COR-L47 (cell line): ENCODE measurements around the gene ELOVL6.
"Not testable (repeated sequence)": the region's sequence is repeated elsewhere in the genome, so short reads cannot be mapped to it uniquely, and the experiment has no call there.

Experiments
- DNase-seq: peaks from one replicate; lab custom pipeline; 2025; lab: John Stamatoyannopoulos, UW

ELOVL6 gene

DNA sequence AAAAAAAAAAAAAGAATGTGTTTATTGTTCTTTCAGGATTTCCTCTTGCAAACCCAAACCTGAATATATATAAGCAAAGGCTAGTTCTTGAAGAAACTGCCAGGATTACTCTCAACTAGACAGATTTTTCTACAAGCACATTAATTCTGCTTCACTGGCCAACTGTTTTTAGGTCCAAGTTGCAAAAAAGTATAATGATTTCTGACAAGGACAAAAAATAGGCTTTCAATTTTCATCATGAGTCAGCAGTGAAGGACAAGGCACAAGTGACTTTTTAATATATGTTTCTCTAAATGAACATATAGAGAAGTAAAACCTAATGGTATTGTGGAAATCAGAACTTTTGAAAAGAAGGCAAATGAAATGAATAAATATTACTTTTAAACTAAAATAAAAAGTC, 73.7 kb downstream of the ELOVL6 start:
- no peak for DNase-seq

DNA sequence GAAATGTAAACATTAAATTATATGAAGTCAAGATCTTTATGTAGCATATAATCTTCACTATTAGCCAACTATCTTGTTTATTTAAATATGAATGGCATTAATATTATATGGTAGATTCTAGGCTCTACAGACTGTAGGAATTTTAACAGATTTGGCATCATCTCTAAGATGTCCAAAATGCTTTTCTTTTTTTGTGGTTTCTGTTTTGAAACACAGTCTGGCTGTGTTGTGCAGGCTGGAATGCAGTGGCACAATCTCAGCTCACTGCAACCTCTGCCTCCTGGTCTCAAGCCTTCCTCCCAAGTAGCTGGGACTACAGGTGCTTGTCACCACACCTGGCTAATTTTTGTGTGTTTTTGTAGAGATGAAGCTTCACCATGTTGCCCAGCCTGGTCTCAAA, 76.2 kb downstream of the ELOVL6 start:
- no peak for DNase-seq

- DNase-seq, result no peak
Measured at GRCh38 chr4:110120506-110120905, 77.9 kb downstream of the ELOVL6 start.

DNA sequence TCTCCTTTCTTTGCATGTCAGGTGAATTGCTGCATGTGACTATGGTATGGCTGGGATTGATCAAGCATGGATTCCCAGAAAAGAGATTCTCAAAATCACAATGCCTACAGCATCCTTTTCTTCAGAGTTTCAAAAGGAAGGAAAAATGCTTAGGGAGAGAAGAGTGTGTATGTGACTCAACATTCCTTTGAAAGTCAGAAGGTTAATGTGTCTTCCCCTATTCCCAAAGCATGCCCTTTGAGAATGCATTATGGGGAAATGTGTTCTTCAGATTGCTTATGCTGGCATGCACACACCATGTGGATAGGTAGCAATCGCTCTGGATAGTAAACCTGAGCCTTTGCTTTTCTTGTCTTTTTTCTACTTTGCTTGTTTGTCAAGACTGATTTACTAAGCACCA, 78.5 kb downstream of the ELOVL6 start:
- DNase-seq, result no peak

- DNase-seq, result no peak
Measured at GRCh38 chr4:110119337-110119736, 79.1 kb downstream of the ELOVL6 start.

- DNase-seq, result no peak
Measured at GRCh38 chr4:110112056-110112455, 86.4 kb downstream of the ELOVL6 start.

DNA sequence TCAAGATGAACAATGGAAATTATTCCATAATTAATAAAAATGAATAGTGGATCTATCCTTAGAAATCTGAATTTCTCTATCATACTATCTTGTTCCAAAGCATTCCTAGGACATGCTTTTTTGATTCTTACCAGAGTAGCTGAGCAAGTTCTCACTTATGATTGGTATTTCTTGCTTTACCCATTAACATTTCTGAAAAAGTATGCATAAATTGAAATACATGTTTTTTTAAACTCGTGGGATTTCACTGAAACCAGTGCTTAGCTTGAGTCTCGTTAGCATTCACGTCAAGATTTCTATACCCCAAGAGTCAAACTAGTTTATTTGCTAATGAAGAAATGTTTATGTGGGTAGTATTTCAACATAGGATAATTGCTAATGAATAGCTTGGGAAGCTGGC, 89.0 kb downstream of the ELOVL6 start:
- DNase-seq, result no peak

GRCh38 chr4:110108960-110109359, 89.5 kb downstream of the ELOVL6 start:
- no peak for DNase-seq

DNA sequence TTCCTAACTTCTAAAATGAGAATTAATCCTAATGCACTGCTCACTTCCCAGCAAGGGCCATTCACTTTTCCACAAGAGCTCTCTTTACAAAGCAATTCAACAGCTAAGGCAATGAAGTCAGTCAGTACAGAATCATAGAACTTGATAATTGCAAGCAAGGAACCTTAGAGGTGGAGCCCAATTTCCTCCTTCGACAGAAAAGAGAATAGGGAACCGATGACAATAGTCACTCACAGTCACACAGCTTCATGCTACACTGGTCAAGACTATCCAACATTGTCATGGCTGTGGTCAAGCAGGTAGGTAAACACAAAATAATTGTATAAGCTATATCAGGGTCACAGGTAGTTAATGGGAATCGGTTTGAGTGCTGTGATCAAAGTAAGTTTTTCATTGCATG, 90.0 kb downstream of the ELOVL6 start:
- DNase-seq, result no peak

DNA sequence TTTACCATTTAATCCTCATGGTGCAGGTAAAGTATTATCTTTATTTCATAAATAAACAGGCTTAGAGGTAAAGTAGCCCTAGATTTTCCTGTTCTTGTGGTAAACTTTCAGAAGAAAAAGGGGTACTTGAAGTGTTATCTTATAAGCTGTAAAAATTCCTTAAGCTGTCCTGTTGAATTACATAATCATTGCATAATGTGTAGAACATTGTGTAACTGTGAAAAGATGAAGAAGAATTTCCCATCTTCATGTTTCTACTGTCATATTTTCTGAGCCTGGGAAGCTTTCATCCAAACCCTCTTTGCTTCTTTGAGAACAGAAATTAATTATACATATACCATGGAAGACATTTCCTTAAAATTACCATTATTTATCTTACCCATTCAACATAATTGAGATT, 90.5 kb downstream of the ELOVL6 start:
- DNase-seq, result no peak

DNA sequence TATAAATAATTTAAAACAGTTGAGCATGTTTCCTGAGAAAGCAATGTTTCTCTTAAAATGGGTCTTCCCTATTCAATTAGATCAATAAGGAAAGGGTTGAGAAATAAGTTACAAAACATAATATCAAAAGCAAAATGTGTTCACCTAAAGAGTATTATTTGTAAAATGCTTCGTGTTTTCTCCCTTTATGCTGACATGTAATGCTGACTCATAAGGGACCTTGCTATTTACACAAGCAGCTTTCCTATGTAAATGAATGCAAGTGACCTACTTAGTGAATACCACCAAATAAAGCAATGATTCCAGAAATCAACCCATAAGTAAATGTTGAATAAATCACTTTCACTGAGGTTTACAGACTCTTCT, 91.5 kb downstream of the ELOVL6 start:
- no peak for DNase-seq

DNA sequence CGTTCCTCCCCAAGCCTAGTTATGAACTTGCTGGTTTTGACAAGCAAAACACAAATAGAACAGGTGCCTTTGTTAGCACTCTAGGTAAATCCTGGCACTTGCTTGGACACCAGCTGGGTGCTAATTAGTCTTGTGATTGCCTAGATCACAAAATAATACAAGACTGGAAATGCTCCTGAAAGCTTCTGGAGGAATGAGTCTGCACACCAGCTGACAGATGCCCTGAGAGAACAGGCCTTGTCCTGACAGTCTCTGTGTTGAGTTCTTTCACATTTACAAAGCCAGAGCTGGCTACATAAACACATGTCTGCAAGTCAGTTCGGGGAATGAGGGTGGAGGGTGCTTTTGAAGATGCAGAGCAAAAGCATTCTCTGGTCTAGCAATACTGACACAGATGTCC, 93.8 kb downstream of the ELOVL6 start:
- peak; percentile 81 for DNase-seq

DNA sequence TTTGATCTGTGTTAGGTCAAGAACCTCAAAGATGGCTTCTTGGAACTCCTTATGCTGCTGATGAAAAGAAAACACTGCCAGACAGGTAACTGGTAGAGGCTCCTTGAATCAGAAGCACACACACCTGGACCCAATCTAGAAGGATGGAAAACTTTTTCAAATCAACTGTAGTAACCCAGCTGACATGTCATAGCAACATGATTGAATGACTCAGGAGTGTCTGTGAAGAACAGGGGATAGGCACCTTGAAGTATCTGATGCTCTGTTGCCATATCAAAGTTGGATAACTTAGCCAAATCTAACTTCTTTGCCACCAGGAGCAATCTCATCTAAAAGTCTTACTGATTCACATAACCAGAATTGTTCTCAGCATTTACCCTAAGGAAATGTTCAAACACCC, 98.8 kb downstream of the ELOVL6 start:
- DNase-seq, result no peak

GRCh38 chr4:110096405-110096804, 102.0 kb downstream of the ELOVL6 start:
- DNase-seq, result no peak

- no peak for DNase-seq
Measured at GRCh38 chr4:110092646-110093045, 105.8 kb downstream of the ELOVL6 start.

DNA sequence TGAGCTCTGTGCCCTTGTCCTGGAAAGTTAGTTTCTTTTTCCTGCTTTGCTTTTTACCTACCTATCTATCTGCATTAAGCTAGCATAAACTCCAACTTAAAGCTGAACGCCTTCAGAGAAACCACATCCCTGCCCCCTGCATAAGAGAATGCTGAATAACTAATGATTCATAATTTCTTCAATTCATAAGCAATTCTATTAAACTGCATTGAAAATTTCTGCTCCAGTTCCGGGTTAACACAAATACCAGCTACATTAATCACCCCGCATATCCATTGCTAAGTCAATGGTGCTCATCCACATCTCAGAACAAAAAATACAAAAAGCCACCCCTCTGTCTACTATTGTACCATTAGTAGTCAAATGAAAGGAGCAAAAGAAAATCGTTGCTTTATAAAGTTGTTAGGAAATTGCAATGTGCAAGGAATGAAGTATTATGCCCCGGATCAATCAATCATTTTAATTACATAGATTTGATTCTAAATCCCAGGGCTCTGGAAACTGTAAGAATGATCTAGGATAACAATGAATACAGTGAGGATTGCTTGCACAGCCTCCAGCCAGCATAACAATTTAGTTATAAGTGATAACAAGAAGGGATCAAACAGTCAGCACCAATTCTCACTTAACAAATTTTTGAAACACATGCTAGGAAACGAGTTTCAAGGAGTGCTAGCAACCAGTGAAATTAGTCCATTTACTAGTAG, 106.8 kb downstream of the ELOVL6 start:
- no peak for DNase-seq

DNA sequence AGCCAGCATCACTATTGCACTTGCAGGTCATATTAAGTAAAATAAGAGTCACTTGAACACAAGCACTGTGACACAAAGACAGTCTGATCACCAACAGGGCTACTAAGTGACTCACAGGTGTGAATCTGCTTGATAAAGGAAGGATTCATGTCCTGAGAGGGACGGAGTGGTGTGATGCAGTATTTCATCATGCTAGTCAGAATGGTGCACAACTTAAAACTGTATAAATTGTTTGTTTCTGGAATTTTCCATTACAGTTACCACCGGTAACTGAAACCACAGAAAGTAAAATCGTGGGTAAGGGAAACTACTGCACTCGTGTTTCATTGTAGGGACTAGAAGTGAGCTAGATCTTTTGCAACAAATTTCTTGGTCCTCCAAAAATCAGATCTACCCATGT, 109.7 kb downstream of the ELOVL6 start:
- no peak for DNase-seq

DNA sequence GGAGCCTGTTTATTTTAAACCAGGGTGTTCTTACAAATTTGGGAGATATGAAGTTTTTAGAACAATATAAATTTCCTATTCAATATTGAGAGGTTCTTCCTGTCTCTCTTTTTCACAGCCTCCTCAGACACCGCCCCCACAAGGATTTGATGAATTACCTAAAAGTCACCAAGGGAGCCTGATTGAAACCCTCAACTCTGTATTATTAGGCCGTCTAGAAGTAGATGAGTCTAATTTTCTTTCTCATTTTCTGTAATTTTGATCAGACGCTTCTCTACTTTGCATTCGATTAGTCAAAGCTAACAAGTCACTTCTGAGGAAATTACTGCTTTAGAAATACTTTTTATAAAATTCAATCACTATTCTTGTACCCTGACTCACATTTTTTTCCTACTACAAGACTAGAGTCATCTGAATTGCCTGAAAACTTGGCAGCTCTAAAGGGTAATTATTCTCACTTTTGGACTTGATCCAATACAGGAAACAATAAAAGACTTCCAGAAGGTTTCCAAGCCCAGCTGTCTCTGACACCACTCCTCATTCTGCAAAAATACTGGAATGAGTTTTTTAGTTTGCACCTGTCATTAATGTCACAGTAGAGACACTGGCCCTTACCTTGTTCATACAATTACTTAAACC, 111.2 kb downstream of the ELOVL6 start:
- DNase-seq, result peak; percentile 88

DNA sequence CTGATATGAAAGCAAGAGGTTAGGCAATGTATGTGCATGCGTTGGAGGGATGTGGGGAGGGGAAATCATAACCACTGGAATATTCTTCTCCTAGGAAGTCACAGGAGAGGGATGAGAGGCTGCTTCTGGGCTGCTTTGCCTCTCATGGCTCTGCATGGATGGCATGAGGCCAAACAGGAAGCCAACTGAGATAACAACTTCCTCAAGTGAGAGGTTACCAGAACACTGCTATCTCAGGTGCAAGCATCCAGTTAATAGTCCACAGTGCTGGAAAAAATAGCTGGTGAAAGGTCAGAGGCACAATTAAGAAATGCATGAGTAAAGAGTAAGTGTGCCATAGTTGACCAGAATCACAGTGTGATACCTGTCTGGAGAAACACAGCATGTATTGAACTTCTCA, 113.3 kb downstream of the ELOVL6 start:
- peak; percentile 40 for DNase-seq

DNA sequence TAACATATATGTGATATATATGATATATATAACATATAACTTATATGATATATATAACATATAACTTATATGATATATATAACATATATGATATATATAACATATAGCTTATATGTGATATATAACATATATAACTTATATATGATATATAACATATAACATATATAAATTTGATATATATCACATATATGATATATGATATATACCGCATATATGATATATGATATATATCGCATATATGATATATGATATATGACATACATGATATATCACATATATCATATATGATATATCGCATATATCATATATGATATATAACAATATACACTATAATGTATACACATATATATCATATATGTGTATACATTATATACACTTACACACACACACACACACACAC, 114.3 kb downstream of the ELOVL6 start:
- no peak for DNase-seq

DNA sequence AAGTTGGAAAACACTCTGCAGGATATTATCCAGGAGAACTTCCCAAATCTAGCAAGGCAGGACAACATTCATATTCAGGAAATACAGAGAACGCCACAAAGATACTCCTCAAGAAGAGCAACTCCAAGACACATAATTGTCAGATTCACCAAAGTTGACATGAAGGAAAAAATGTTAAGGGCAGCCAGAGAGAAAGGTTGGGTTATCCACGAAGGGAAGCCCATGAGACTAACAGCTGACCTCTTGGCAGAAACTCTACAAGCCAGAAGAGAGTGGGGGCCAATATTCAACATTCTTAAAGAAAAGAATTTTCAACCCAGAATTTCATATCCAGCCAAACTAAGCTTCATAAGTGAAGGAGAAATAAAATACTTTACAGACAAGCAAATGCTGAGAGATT, 120.3 kb downstream of the ELOVL6 start:
- not testable (repeated sequence) for DNase-seq

GRCh38 chr4:110076828-110077227, 121.6 kb downstream of the ELOVL6 start:
- not testable (repeated sequence) for DNase-seq

DNA sequence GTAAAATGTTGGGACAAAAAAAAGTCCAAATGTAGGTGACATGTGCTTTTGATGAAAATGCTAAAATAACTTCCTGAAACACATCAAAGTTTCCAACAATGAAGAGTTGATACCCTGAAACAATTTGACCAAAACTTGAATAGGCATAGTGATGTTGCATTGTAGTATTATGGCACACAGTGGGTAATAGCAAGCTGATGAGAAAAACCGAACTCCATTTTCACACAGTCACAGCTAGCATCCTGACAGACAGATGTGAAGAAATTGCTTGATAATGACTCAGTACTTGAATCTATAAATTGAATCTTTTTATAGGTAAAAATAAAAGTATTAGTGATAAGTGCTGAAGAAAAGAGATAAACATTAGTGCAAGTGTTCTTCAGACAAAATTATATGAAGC, 122.5 kb downstream of the ELOVL6 start:
- DNase-seq, result no peak

- DNase-seq, result no peak
Measured at GRCh38 chr4:110075083-110075738, 123.2 kb downstream of the ELOVL6 start.
